Ishikawa (cell line): ENCODE results near the gene NDRG2.

ENCODE experiments used
- CEBPB ChIP-seq: IDR thresholded peaks from 2 replicates; pipeline ENCODE4 v1.6.1; 2012
- CREB1 ChIP-seq: IDR thresholded peaks from 2 replicates; pipeline ENCODE4 v1.6.1; 2012; ENCODE audit warnings: low read depth
- EP300 ChIP-seq: IDR thresholded peaks from 2 replicates; pipeline ENCODE4 v1.6.1; 2012; ENCODE audit warnings: borderline replicate concordance
- TAF1 ChIP-seq: IDR thresholded peaks from 2 replicates; pipeline ENCODE4 v1.6.1; 2012; ENCODE audit warnings: low read depth, mild to moderate bottlenecking
- TCF12 ChIP-seq: IDR thresholded peaks from 2 replicates; pipeline ENCODE4 v1.6.1; 2012; ENCODE audit warnings: low read depth
- TEAD4 ChIP-seq: IDR thresholded peaks from 2 replicates; pipeline ENCODE4 v1.6.1; 2012
- USF1 ChIP-seq: IDR thresholded peaks from 2 replicates; pipeline ENCODE4 v1.6.1; 2012
- YY1 ChIP-seq: IDR thresholded peaks from 2 replicates; pipeline ENCODE4 v1.6.1; 2012; ENCODE audit warnings: low read depth
- ZBTB7A ChIP-seq: IDR thresholded peaks from 2 replicates; pipeline ENCODE4 v1.6.1; 2012; ENCODE audit warnings: low read depth
- TF ChIP-seq, protein P1 (sequence below): IDR thresholded peaks from 2 replicates; pipeline ENCODE4 v1.6.1; 2012; ENCODE audit warnings: low read depth, mild to moderate bottlenecking

- TF ChIP-seq CEBPB = no peak
- TF ChIP-seq ZBTB7A = no peak
- TF ChIP-seq, protein P1, sequence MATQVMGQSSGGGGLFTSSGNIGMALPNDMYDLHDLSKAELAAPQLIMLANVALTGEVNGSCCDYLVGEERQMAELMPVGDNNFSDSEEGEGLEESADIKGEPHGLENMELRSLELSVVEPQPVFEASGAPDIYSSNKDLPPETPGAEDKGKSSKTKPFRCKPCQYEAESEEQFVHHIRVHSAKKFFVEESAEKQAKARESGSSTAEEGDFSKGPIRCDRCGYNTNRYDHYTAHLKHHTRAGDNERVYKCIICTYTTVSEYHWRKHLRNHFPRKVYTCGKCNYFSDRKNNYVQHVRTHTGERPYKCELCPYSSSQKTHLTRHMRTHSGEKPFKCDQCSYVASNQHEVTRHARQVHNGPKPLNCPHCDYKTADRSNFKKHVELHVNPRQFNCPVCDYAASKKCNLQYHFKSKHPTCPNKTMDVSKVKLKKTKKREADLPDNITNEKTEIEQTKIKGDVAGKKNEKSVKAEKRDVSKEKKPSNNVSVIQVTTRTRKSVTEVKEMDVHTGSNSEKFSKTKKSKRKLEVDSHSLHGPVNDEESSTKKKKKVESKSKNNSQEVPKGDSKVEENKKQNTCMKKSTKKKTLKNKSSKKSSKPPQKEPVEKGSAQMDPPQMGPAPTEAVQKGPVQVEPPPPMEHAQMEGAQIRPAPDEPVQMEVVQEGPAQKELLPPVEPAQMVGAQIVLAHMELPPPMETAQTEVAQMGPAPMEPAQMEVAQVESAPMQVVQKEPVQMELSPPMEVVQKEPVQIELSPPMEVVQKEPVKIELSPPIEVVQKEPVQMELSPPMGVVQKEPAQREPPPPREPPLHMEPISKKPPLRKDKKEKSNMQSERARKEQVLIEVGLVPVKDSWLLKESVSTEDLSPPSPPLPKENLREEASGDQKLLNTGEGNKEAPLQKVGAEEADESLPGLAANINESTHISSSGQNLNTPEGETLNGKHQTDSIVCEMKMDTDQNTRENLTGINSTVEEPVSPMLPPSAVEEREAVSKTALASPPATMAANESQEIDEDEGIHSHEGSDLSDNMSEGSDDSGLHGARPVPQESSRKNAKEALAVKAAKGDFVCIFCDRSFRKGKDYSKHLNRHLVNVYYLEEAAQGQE = no peak
- no peak for TF ChIP-seq EP300
- TF ChIP-seq TAF1 = no peak
- TF ChIP-seq TCF12 = no peak
- TF ChIP-seq USF1 = no peak
- no peak for TF ChIP-seq TEAD4
- no peak for TF ChIP-seq CREB1
- TF ChIP-seq YY1 = no peak
These were observed 27.7 kb downstream of the NDRG2 start for GRCh38 chr14:20997115-20997514.
